A549 treated with AZD9567 at 1 μM for 4 hours (cell line): ENCODE data around the gene SEMA6B. TPM values are rescaled to one million over a fixed set of nuclear protein-coding genes. Genes with fewer than 3 reads are reported as not detected.

ENCODE experiments used
- total RNA-seq: library from RNA; stranded (reverse); fragments of 200-300 nt; extraction: Qiagen RNA extraction; gene quantifications from 5 replicates; pipeline ENCODE4 v1.2.3, GENCODE V29; 2022; ENCODE audit not compliant: insufficient read depth

Gene SEMA6B
- 4.6 to 6.0 TPM (median 5.2 TPM) in 5 replicates for total RNA-seq

GRCh38 chr19:4559569-4559968 is at the start of gene SEMA6B:
TSS of gene SEMA6B (minus strand) at chr19:4559684. CDS start at chr19:4558457, 1,227 bp downstream.

DNA sequence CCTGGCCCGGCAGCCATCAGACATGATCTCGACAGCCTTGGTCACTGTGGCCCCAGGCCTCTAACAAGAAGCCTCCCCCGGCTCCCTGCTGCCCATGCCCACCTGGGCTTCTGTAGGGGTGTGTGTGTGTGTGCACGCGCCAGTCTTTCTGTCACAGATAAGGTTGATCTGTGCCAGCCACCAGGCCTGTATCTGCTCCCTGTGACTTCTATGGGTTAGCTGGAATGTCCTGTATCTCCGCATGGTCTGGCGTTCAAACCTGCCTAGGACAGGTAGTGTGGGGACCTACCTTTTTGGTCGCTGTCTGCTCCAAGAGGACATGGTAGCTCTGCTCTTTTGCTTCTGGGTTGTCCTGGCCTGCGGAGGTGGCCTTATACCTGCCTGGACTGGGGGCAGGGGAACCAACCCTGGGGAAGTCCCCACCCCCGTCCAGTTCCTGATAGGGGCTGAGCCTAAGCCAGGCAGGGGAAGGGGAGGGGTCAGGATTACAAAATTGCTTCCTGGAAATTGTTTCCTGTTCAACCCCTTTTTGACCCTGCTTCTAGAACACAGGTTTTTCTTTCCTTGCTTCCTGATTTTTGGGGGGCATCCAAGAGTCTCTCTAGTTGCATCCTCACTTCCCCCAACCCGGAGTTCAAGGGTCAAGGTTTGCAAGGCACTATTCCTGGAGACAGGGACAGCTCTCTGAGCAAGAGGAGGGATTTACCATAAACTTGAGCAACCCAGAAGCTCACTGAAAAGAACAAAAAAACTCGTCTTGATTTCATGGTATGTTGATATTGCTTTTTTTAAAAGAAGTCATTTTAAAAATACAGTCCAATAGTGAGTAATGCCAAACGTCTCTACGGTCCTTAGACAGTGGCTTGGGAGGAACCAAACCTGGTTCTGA is 19.5 kb downstream of the SEMA6B start, which contains the start of gene LRG1:
Gene LRG1, minus strand, starts transcription at position 344 of the 889 bp plus-strand sequence. Its CDS starts 23 bp downstream, at position 321.

DNA sequence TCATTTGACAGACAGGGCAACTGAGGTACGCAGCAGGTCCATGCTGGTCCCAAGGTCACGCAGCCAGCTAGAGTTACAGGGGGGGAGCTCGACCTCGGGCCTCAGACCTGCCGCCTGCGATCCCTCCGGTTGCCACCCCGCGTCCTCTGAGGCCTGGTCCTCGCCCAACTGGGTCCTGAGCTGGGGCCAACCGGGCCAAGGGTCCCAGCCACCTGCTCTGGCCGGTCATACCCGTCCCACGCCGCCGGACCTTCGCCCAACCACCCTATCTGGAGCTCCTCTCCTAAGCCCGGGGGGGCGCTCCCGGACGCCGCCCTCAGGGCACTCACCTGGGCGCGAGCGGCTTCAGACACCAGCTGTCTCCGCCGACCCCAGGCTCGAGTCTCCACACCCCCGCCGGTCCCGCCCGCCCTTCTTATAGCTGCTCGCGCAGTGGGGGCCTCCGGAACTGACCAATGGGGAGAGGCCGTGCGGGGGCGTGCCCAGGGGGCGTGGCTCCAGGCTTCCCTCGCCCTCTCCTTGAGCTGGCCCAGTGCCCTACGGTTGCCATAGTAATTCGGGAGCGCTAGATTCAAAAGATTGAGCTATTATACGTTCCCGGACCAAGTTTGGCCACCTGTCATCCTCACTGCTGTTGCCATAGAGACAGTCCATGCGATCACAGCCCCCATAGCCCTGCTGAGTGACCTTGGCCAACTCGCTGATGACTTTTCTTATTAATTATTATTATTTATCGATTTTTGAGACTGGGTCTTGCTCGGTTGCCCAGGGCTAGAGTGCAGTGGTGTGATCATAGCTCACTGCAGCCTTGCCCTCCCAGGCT is 24.4 kb downstream of the SEMA6B start, which contains the start of gene PLIN5:
Gene PLIN5, minus strand, starts transcription at position 389 of the 823 bp plus-strand sequence. CDS start 1,150 bp downstream, outside the sequence.

DNA sequence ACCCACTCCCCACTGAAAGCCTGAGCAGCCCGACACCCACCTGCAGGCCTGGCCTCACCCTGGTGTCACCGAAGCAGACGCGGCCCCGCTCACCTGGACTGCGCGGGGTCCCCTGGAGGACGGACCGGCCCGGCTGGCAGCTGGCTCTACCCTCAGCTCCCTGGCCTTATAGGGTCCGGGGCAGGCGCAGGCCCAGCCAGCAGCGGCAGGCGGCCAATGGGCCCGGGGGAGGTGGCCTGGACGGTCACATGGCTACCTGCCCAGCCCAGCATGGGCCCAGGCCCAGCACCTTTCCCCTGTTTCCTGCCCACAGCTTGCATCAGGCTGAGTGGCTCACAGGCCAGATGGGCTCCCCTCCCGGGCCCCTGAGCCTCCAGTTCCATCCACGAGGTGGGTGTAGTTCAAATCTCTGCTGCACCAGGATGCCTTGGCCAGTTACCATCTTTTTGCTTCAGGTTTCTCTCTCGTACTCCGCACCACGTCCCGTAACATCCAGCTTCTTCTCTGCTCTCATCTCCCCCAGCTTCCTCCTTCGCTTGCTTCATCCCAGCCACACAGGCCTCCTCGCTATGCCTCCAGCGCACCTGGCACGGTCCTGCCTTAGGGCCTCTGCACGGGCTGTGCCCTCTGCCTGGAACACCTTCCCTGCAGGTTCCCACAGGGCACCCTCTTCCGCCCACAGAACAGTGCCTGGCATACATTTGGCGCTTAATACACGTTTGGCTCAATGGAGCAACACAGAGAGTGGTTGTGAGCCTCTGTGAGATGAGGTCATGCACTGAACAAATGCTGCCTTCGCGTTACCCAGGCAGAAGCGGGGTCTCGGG is 40.9 kb downstream of the SEMA6B start, which contains the start of gene PLIN4:
Gene PLIN4, minus strand, starts transcription at position 142 of the 827 bp plus-strand sequence. CDS start 214 bp downstream, outside the sequence.

Other genes with a start within 250 kb of the SEMA6B start
- 0.08 TPM in 1 of 5 replicates, not detected in the others for gene STAP2, start 220.9 kb downstream of the SEMA6B start, total RNA-seq
- gene MPND, start 216.1 kb downstream of the SEMA6B start, total RNA-seq, result 8.7 to 11.5 TPM (median 9.6 TPM) in 5 replicates
- gene SH3GL1, start 159.1 kb downstream of the SEMA6B start, total RNA-seq, result 46.8 to 63.3 TPM (median 59.2 TPM) in 5 replicates
- gene CHAF1A, start 157.0 kb downstream of the SEMA6B start, total RNA-seq, result 21.3 to 23.7 TPM (median 22.3 TPM) in 5 replicates
- gene UBXN6, start 101.9 kb downstream of the SEMA6B start, total RNA-seq, result 56.1 to 61.9 TPM (median 57.8 TPM) in 5 replicates
- gene HDGFL2, start 87.4 kb downstream of the SEMA6B start, total RNA-seq, result 22.6 to 33.1 TPM (median 27.5 TPM) in 5 replicates
- 0.08 to 0.14 TPM (median 0.09 TPM) in 4 of 5 replicates, not detected in the other for gene PLIN4, start 41.2 kb downstream of the SEMA6B start, total RNA-seq
- 0.11 to 0.26 TPM (median 0.15 TPM) in 4 of 5 replicates, not detected in the other for gene PLIN5, start 24.5 kb downstream of the SEMA6B start, total RNA-seq
- 0.07 to 0.23 TPM (median 0.22 TPM) in 3 of 5 replicates, not detected in the others for gene LRG1, start 19.6 kb downstream of the SEMA6B start, total RNA-seq
- 3.1 to 4.6 TPM (median 4.1 TPM) in 5 replicates for gene TNFAIP8L1, start 79.8 kb upstream of the SEMA6B start, total RNA-seq
- 103 to 139 TPM (median 138 TPM) in 5 replicates for gene MYDGF, start 110.7 kb upstream of the SEMA6B start, total RNA-seq
- gene DPP9, start 164.2 kb upstream of the SEMA6B start, total RNA-seq, result 48.1 to 60.1 TPM (median 57.2 TPM) in 5 replicates
- gene FEM1A, start 232.1 kb upstream of the SEMA6B start, total RNA-seq, result 5.4 to 6.5 TPM (median 5.8 TPM) in 5 replicates